ENCODE measurements around the gene RAB1B.

RAB1B gene

GRCh38 chr11:66322732-66323427, 54.4 kb downstream of the RAB1B start:
- no peak for DNase-seq (ENCODE audit: low read depth in 3 of 3)

DNA sequence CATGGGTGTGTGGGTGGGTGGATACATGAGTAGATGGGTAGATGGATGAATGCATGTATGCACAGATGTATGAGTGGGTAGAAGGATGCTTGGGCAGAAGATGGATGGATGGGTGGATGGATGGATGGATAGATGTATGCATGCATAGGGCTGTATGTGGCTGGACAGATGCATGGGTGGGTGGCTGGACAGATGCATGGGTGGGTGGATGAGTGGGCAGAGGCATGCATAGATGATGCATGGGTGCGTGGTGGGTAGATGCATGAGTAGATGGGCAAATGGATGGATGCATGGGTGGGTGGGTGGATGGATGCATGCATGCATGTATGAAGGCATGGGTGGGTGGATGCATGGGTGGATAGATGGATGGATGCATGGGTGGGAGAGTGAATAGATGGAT, 55.2 kb downstream of the RAB1B start:
- no peak for DNase-seq (ENCODE audit: low read depth in 3 of 3)

DNA sequence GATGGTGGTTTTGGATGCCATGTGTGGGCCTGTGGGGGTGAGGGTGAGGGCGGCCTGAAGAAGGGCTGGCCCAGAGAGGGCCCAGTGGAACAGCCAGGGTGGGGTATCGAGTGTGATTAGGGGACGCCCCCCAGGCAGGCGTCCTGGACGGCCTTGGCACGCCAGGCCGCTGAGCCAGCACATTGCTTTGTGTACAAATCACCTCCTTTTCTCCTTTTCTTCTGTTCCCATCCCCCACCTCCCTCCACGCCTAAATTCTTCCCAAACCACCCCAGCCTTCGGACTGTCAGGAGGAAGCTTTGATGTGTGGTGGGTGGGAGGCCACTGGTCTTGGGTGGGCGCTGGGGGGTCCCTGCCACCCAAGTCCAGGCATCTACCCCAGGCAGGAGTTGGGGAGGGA, 56.2 kb downstream of the RAB1B start:
- no peak for DNase-seq (ENCODE audit: low read depth in 3 of 3)

GRCh38 chr11:66325263-66325671, 56.8 kb downstream of the RAB1B start:
- DNase-seq (ENCODE audit: low read depth in 3 of 3): no peak

- no peak for DNase-seq (ENCODE audit: low read depth in 3 of 3)
Measured at GRCh38 chr11:66326261-66327111, 58.0 kb downstream of the RAB1B start.

Data from stimulated activated CD4-positive, alpha-beta T cell treated with anti-CD3 and anti-CD28 coated beads, TNF-alpha, amount 100 ng/mL, for 24 hours (primary cell).